Karpas-422 (cell line): Measurements from ENCODE around the gene OR13G1. TPM values are rescaled to one million over a fixed set of nuclear protein-coding genes. Genes with fewer than 3 reads are reported as not detected.

Experiments
- DNase-seq: peaks from one replicate; pipeline ENCODE4 v3.0.0-alpha.2; 2015
- H2AFZ ChIP-seq: fragments of 200-600 bp; sonication (generic); 2 replicates; pipeline ENCODE4 v1.6.1; 2014; ENCODE audit warnings: antibody characterized with exemption, low read length, mixed read lengths
- H3K27ac ChIP-seq: fragments of 200-600 bp; sonication (generic); 2 replicates; pipeline ENCODE4 v1.5.1; 2014; ENCODE audit warnings: mild to moderate bottlenecking, low read length, moderate library complexity
- H3K27me3 ChIP-seq: fragments of 200-600 bp; sonication (generic); 2 replicates; pipeline ENCODE4 v1.6.1; 2014; ENCODE audit warnings: low read length, mixed read lengths
- H3K36me3 ChIP-seq: fragments of 200-600 bp; sonication (generic); 2 replicates; pipeline ENCODE4 v1.6.1; 2014; ENCODE audit warnings: low read length, mixed read lengths; ENCODE audit not compliant: insufficient read depth
- H3K4me1 ChIP-seq: fragments of 200-600 bp; sonication (generic); 2 replicates; pipeline ENCODE4 v1.6.1; 2014; ENCODE audit warnings: mild to moderate bottlenecking, low read length, mixed read lengths
- H3K4me2 ChIP-seq: fragments of 200-600 bp; sonication (generic); 2 replicates; pipeline ENCODE4 v1.6.1; 2014; ENCODE audit warnings: low read length, low read depth, mild to moderate bottlenecking; ENCODE audit not compliant: poor library complexity, severe bottlenecking
- H3K4me3 ChIP-seq: fragments of 200-600 bp; sonication (generic); 2 replicates; pipeline ENCODE4 v1.5.1; 2014; ENCODE audit warnings: mild to moderate bottlenecking, antibody characterized with exemption, low read length, mixed read lengths
- H3K79me2 ChIP-seq: fragments of 200-600 bp; sonication (generic); 2 replicates; pipeline ENCODE4 v1.6.1; 2014; ENCODE audit warnings: mild to moderate bottlenecking, low read length, mixed read lengths
- H3K9ac ChIP-seq: fragments of 200-600 bp; sonication (generic); 2 replicates; pipeline ENCODE4 v1.6.0; 2014; ENCODE audit warnings: low read length
- H3K9me2 ChIP-seq: fragments of 200-600 bp; sonication (generic), shearing (Covaris generic); replicated peaks from 2 replicates; pipeline ENCODE4 v1.6.0; 2014; ENCODE audit warnings: mild to moderate bottlenecking, low read length, moderate library complexity; ENCODE audit not compliant: insufficient read depth
- H3K9me3 ChIP-seq: fragments of 300-700, 200-600 bp; sonication (generic); 2 replicates; pipeline ENCODE4 v1.6.1; 2014; ENCODE audit warnings: low read length, mixed read lengths
- H4K20me1 ChIP-seq: fragments of 200-600 bp; sonication (generic); 2 replicates; pipeline ENCODE4 v1.6.1; 2014; ENCODE audit warnings: mild to moderate bottlenecking, antibody characterized with exemption, low read length, low read depth; ENCODE audit not compliant: insufficient read depth
- total RNA-seq: library from RNA; depleted of rRNA; stranded (reverse); fragments of >200 nt; shearing (Covaris generic); gene quantifications from 2 replicates; pipeline ENCODE4 v1.2.3, GENCODE V29; 2014; ENCODE audit warnings: low replicate concordance

Gene OR13G1
- total RNA-seq, 1 experiment from 2014 or later = not detected

DNA sequence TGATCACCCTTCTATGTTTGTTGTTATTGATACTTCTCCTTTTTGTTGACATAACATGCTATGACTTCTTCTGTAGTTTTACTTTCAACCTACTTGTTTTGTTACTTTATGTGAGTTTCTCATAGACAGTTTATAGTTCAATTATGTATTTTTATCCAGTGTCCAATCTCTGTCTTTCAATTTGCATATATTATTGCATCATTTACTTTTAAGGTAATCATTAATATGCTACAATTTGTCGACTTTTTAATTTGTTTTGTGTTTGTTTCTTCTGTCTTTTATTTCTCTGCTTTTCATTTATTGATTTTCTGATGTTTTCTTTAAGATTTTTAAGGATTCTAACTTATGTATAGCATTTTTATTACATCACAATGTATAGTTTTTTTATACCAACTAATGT lies 10.3 kb downstream of the OR13G1 start:
- Histone ChIP-seq H3K27me3 (no peaks in the 10 kb centered on the region), H3K4me1 (no peaks in the 10 kb centered on the region), H3K79me2 (no peaks in the 10 kb centered on the region), H3K9me3 (no peaks in the 10 kb centered on the region), H2AFZ (no peak overlapping the region), H3K9me2 (no peaks in the 10 kb centered on the region), H3K27ac (no peak overlapping the region), H3K9ac (no peak overlapping the region), H3K4me3 (no peak overlapping the region), H3K4me2 (no peak overlapping the region), H4K20me1 (no peaks in the 10 kb centered on the region), H3K36me3 (no peaks in the 10 kb centered on the region)
- no peak for DNase-seq

DNA sequence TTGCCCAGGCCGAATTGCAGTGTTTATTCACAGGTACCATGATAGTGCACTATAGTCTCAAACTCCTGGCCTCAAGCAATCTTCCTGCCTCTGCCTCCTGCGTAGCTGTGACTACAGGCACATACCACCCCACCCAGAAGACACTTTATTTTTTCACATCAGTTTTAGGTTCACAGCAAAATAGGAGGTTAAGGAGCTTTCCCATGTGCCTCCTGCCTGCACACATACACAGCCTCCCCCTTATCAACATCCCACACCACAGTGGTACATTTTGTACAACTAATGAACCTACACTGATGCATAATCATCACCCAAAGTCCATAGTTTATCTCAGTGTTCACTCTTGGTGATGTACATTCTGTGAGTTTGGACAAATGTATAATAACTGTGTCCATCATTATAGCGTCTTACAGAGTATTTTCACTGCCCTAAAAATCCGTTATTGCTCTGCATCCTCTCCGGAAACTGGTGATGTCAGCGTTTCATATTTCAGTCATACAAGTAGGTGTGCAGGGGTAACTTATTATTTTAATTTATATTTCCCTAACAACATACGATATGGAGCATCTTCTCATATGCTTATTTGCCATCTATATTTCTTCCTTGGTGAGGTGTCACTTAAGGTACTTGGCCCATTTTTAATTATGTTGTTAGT lies 23.2 kb downstream of the OR13G1 start:
- DNase-seq = no peak
- Histone ChIP-seq H3K27ac (no peak overlapping the region), H3K4me2 (no peak overlapping the region), H2AFZ (no peak overlapping the region), H3K9me3 (no peaks in the 10 kb centered on the region), H3K9ac (no peak overlapping the region), H3K9me2 (no peaks in the 10 kb centered on the region), H3K79me2 (no peaks in the 10 kb centered on the region), H3K4me3 (no peak overlapping the region), H3K4me1 (no peaks in the 10 kb centered on the region), H4K20me1 (no peaks in the 10 kb centered on the region), H3K36me3 (no peaks in the 10 kb centered on the region), H3K27me3 (no peaks in the 10 kb centered on the region)

DNA sequence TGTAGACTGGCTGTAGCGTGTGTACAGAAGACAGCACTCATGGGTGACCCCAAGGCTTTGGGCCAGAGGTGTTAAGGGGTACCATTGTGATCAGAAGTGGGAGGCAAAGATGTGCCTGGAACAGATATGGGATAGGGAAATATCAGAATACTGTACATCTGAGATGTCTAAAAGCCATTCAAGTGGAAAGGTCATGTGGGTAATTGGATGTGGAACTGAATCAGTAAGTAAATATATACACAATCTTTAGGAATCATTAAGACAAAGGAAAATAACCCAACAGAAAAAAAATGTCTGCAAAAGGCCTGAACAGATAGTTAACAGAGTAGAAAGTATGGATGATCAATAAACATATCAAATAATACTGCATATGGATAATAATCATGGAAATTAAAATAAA lies 26.5 kb downstream of the OR13G1 start:
- Histone ChIP-seq H3K9ac (no peak overlapping the region), H2AFZ (no peak overlapping the region), H3K9me2 (no peaks in the 10 kb centered on the region), H3K27ac (no peak overlapping the region), H3K36me3 (no peaks in the 10 kb centered on the region), H3K4me2 (no peak overlapping the region), H3K9me3 (no peaks in the 10 kb centered on the region), H3K4me1 (no peaks in the 10 kb centered on the region), H3K27me3 (no peaks in the 10 kb centered on the region), H3K4me3 (no peak overlapping the region), H3K79me2 (no peaks in the 10 kb centered on the region), H4K20me1 (no peaks in the 10 kb centered on the region)
- DNase-seq = no peak

GRCh38 chr1:247647864-247648263 lies 31.7 kb downstream of the OR13G1 start:
- Histone ChIP-seq H3K27ac (no peak overlapping the region), H3K79me2 (no peaks in the 10 kb centered on the region), H3K4me3 (no peak overlapping the region), H3K36me3 (no peaks in the 10 kb centered on the region), H3K27me3 (no peaks in the 10 kb centered on the region), H4K20me1 (no peaks in the 10 kb centered on the region), H3K9ac (no peak overlapping the region), H3K4me2 (no peak overlapping the region), H3K9me3 (no peaks in the 10 kb centered on the region), H3K9me2 (no peaks in the 10 kb centered on the region), H2AFZ (no peak overlapping the region), H3K4me1 (no peaks in the 10 kb centered on the region)
- no peak for DNase-seq

DNA sequence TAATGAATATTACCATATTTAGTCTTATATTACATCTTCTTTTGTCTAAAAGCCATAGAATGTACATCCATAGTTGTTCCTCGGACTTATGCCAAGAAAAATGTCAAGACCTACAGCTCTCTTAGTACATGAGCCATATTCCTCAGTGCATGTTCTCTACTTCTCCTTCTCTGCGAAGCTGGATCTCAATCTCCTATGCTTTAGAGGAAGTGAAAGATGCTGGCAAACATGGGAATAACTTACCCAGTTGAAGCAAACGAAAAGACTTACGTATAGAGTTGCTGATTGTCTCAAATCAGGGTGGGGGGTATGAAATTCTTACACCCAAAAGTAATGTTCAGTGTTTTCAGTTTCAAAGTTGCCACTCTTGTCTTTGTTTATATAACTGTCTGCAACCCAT lies 32.7 kb downstream of the OR13G1 start:
- H3K36me3 ChIP-seq = no peaks in the 10 kb centered on the region
- H3K4me3 ChIP-seq = no peak overlapping the region
- H3K9me3 ChIP-seq = no peaks in the 10 kb centered on the region
- no peak overlapping the region for H3K9ac ChIP-seq
- H2AFZ ChIP-seq = no peak overlapping the region
- DNase-seq = no peak
- H3K4me1 ChIP-seq = no peaks in the 10 kb centered on the region
- H3K27ac ChIP-seq = no peak overlapping the region
- H3K79me2 ChIP-seq = no peaks in the 10 kb centered on the region
- no peak overlapping the region for H3K4me2 ChIP-seq
- H3K9me2 ChIP-seq = no peaks in the 10 kb centered on the region
- H4K20me1 ChIP-seq = no peaks in the 10 kb centered on the region
- H3K27me3 ChIP-seq = no peaks in the 10 kb centered on the region

GRCh38 chr1:247642742-247643141 lies 36.8 kb downstream of the OR13G1 start:
- no peaks in the 10 kb centered on the region for H4K20me1 ChIP-seq
- H3K9me2 ChIP-seq = no peaks in the 10 kb centered on the region
- no peaks in the 10 kb centered on the region for H3K79me2 ChIP-seq
- no peak overlapping the region for H3K4me3 ChIP-seq
- H3K9me3 ChIP-seq = no peaks in the 10 kb centered on the region
- H3K27me3 ChIP-seq = no peaks in the 10 kb centered on the region
- H2AFZ ChIP-seq = no peak overlapping the region
- H3K4me1 ChIP-seq = no peaks in the 10 kb centered on the region
- no peak overlapping the region for H3K9ac ChIP-seq
- no peak for DNase-seq
- no peak overlapping the region for H3K4me2 ChIP-seq
- H3K36me3 ChIP-seq = no peaks in the 10 kb centered on the region
- H3K27ac ChIP-seq = no peak overlapping the region

DNA sequence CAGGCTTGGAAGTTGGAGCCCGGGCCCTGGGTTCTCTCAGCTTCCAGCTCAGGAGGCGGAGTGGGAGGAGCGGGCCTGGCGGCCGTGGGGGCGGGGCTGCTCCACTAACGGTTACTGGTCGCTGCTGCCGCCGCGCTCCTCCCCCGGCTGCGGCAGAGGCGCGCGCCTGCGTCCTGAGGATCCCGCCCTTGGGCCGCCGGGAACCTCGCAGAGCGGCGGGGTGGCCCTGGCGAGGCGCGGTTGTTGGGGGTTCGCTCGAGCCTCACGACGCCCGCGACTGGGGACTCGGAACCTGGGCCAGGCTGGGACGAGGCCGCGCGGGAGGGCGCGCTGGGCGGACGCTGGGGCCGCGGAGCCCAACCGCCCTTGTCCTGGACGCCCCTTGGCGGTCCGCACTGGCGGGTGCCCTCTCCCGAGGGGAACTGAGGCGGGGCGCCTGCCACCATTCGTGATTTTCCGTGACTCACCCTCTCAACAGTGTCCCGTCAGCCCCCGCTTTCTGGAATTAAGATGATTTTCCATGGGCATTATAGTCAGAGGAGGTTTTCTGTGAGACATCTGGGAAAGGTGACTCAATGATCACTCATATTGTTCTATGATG lies 40.1 kb downstream of the OR13G1 start:
- Histone ChIP-seq H3K4me3 (no peak overlapping the region), H3K4me2 (no peak overlapping the region), H3K36me3 (no peaks in the 10 kb centered on the region), H3K79me2 (no peaks in the 10 kb centered on the region), H3K4me1 (no peaks in the 10 kb centered on the region), H2AFZ (no peak overlapping the region), H4K20me1 (no peaks in the 10 kb centered on the region), H3K27me3 (no peaks in the 10 kb centered on the region), H3K27ac (no peak overlapping the region), H3K9me2 (no peaks in the 10 kb centered on the region), H3K9ac (no peak overlapping the region), H3K9me3 (no peaks in the 10 kb centered on the region)
- no peak for DNase-seq

DNA sequence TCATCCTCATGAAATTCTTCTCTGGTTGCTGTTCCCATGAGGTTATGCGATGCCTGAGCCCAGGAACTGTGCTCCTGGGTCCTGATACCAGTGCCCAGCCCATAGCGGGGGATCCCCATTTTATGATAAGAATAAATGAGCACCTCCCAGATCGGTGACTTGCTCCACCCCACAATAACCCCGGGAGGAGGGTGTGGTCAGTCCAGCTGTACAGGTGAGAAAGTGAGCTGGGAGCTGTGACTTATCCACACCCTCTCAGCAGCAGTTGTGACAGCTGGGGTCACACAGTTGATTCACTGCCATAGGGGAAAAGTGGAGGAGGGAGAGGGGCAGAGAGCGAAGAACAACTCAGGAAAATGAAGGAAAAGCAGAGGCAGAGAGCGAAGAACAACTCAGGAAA lies 40.8 kb downstream of the OR13G1 start:
- Histone ChIP-seq H3K9me3 (no peaks in the 10 kb centered on the region), H3K79me2 (no peaks in the 10 kb centered on the region), H3K4me2 (no peak overlapping the region), H2AFZ (no peak overlapping the region), H3K36me3 (no peaks in the 10 kb centered on the region), H3K27ac (no peak overlapping the region), H4K20me1 (no peaks in the 10 kb centered on the region), H3K9ac (no peak overlapping the region), H3K4me3 (no peak overlapping the region), H3K27me3 (no peaks in the 10 kb centered on the region), H3K9me2 (no peaks in the 10 kb centered on the region), H3K4me1 (no peaks in the 10 kb centered on the region)
- DNase-seq = no peak
